HEK293 (cell line): Measurements from ENCODE around the gene C1orf198.

Experiments
- CTCF ChIA-PET: fragments of 350-600 bp; formaldehyde crosslinking; extraction: SDS; loops from one replicate; lab custom pipeline; 2021; ENCODE audit warnings: antibody characterized with exemption; lab: Yijun Ruan, JAX
- POLR2A ChIA-PET: fragments of 300-600 bp; formaldehyde crosslinking; extraction: SDS; loops from one replicate; lab custom pipeline; 2020; ENCODE audit warnings: antibody characterized with exemption, inconsistent platforms; lab: Yijun Ruan, JAX
- H3K27ac ChIP-seq: fragments of 200-500 bp; sonication (Bioruptor generic); 2 replicates; pipeline ENCODE4 v1.5.1; 2014; ENCODE audit warnings: low read depth, low read length, control low read depth, inconsistent platforms; ENCODE audit errors: extremely low read depth
- H3K36me3 ChIP-seq, 2 experiments: fragments of 200-500 bp in 1 of 2; sonication (Bioruptor generic) in 1 of 2; 1 replicate in 1 of 2; 2 replicates in 1 of 2; pipeline ENCODE4 v1.5.1; 2014 to 2017; ENCODE audit warnings: inconsistent platforms in 2 of 2, low read length in 2 of 2; ENCODE audit not compliant: control insufficient read depth in 2 of 2, insufficient read depth in 1 of 2
- H3K4me1 ChIP-seq: fragments of 200-500 bp; sonication (Bioruptor generic); 2 replicates; pipeline ENCODE4 v1.5.1; 2014; ENCODE audit warnings: mild to moderate bottlenecking, low read length, inconsistent platforms; ENCODE audit not compliant: control insufficient read depth, insufficient read depth
- H3K4me3 ChIP-seq: 2 replicates; pipeline ENCODE4 v1.5.1; 2011; ENCODE audit warnings: low read depth, mild to moderate bottlenecking, control low read depth, low read length, moderate library complexity
- H3K9me3 ChIP-seq: fragments of 200-500 bp; sonication (Bioruptor generic); 2 replicates; pipeline ENCODE4 v1.5.1; 2014; ENCODE audit warnings: low read depth, low read length, inconsistent platforms; ENCODE audit not compliant: control insufficient read depth, insufficient read depth
- BCL6B ChIP-seq: fragments of 450-650 bp; formaldehyde crosslinking; IDR thresholded peaks from 2 replicates; pipeline ENCODE4 v1.5.1; 2017; ENCODE audit warnings: missing biosample characterization, missing genetic modification characterization
- FEZF1 ChIP-seq: fragments of 450-650 bp; formaldehyde crosslinking; IDR thresholded peaks from 2 replicates; pipeline ENCODE4 v1.5.1; 2016; ENCODE audit warnings: missing biosample characterization, missing genetic modification characterization
- HOXD13 ChIP-seq: sonication (generic); formaldehyde crosslinking; IDR thresholded peaks from 2 replicates; pipeline ENCODE4 v1.8.0; 2022; ENCODE audit warnings: missing genetic modification reagents, borderline replicate concordance
- PATZ1 ChIP-seq: fragments of 450-650 bp; formaldehyde crosslinking; IDR thresholded peaks from 2 replicates; pipeline ENCODE4 v1.5.1; 2016; ENCODE audit warnings: missing biosample characterization, missing genetic modification characterization
- REPIN1 ChIP-seq: fragments of 450-650 bp; formaldehyde crosslinking; IDR thresholded peaks from 2 replicates; pipeline ENCODE4 v1.5.1; 2017; ENCODE audit warnings: missing biosample characterization, missing genetic modification characterization, low read depth
- ZBTB20 ChIP-seq: fragments of 450-650 bp; formaldehyde crosslinking; IDR thresholded peaks from 2 replicates; pipeline ENCODE4 v1.5.1; 2016; ENCODE audit warnings: missing biosample characterization, missing genetic modification characterization
- ZNF10 ChIP-seq: fragments of 450-650 bp; formaldehyde crosslinking; IDR thresholded peaks from 2 replicates; pipeline ENCODE4 v1.5.1; 2017; ENCODE audit warnings: missing biosample characterization, missing genetic modification characterization
- ZNF112 ChIP-seq: fragments of 450-650 bp; formaldehyde crosslinking; IDR thresholded peaks from 2 replicates; pipeline ENCODE4 v1.5.0; 2017; ENCODE audit warnings: missing biosample characterization, missing genetic modification characterization
- ZNF133 ChIP-seq: fragments of 450-650 bp; formaldehyde crosslinking; IDR thresholded peaks from 2 replicates; pipeline ENCODE4 v1.5.1; 2016; ENCODE audit warnings: missing biosample characterization, missing genetic modification characterization
- ZNF175 ChIP-seq: fragments of 450-650 bp; formaldehyde crosslinking; IDR thresholded peaks from 2 replicates; pipeline ENCODE4 v1.5.1; 2016; ENCODE audit warnings: missing biosample characterization, missing genetic modification characterization
- ZNF184 ChIP-seq: fragments of 450-650 bp; IDR thresholded peaks from 2 replicates; pipeline ENCODE4 v1.5.1; 2018; ENCODE audit warnings: missing biosample characterization, mild to moderate bottlenecking, missing genetic modification characterization
- ZNF19 ChIP-seq: fragments of 450-650 bp; formaldehyde crosslinking; IDR thresholded peaks from 2 replicates; pipeline ENCODE4; 2016; ENCODE audit warnings: missing biosample characterization, missing genetic modification characterization, low read depth
- ZNF266 ChIP-seq: fragments of 450-650 bp; formaldehyde crosslinking; IDR thresholded peaks from 2 replicates; pipeline ENCODE4 v1.5.1; 2016; ENCODE audit warnings: missing biosample characterization, missing genetic modification characterization, low read depth
- ZNF341 ChIP-seq: fragments of 450-650 bp; formaldehyde crosslinking; IDR thresholded peaks from 2 replicates; pipeline ENCODE4; 2016; ENCODE audit warnings: low read depth, missing biosample characterization, missing genetic modification characterization
- ZNF350 ChIP-seq: fragments of 450-650 bp; formaldehyde crosslinking; IDR thresholded peaks from 2 replicates; pipeline ENCODE4 v1.5.0; 2017; ENCODE audit warnings: missing biosample characterization, mild to moderate bottlenecking, missing genetic modification characterization
- ZNF354C ChIP-seq: fragments of 450-650 bp; formaldehyde crosslinking; IDR thresholded peaks from 2 replicates; pipeline ENCODE4 v1.5.1; 2016; ENCODE audit warnings: missing biosample characterization, missing genetic modification characterization, low read depth, borderline replicate concordance
- ZNF37A ChIP-seq: fragments of 450-650 bp; IDR thresholded peaks from 2 replicates; pipeline ENCODE4 v1.5.1; 2018; ENCODE audit warnings: missing biosample characterization, missing genetic modification characterization
- ZNF404 ChIP-seq: fragments of 450-650 bp; formaldehyde crosslinking; IDR thresholded peaks from 2 replicates; pipeline ENCODE4 v1.5.1; 2017; ENCODE audit warnings: missing biosample characterization, missing genetic modification characterization
- ZNF560 ChIP-seq: fragments of 450-650 bp; formaldehyde crosslinking; IDR thresholded peaks from 2 replicates; pipeline ENCODE4 v1.5.1; 2017; ENCODE audit warnings: missing biosample characterization, missing genetic modification characterization, borderline replicate concordance
- ZNF623 ChIP-seq: fragments of 450-650 bp; formaldehyde crosslinking; IDR thresholded peaks from 2 replicates; pipeline ENCODE4 v1.5.1; 2016; ENCODE audit warnings: missing biosample characterization, missing genetic modification characterization
- ZNF624 ChIP-seq: fragments of 450-650 bp; formaldehyde crosslinking; IDR thresholded peaks from 2 replicates; pipeline ENCODE4 v1.5.1; 2017; ENCODE audit warnings: missing biosample characterization, missing genetic modification characterization
- ZNF654 ChIP-seq: fragments of 450-650 bp; formaldehyde crosslinking; IDR thresholded peaks from 2 replicates; pipeline ENCODE4 v1.5.1; 2016; ENCODE audit warnings: low read depth, missing biosample characterization, missing genetic modification characterization
- ZNF670 ChIP-seq: fragments of 450-650 bp; formaldehyde crosslinking; IDR thresholded peaks from 2 replicates; pipeline ENCODE4 v1.5.1; 2016; ENCODE audit warnings: missing biosample characterization, missing genetic modification characterization, low read depth
- ZNF837 ChIP-seq: fragments of 450-650 bp; formaldehyde crosslinking; IDR thresholded peaks from 2 replicates; pipeline ENCODE4 v1.5.1; 2016; ENCODE audit warnings: missing biosample characterization, missing genetic modification characterization
- ZSCAN18 ChIP-seq: fragments of 450-650 bp; formaldehyde crosslinking; IDR thresholded peaks from 2 replicates; pipeline ENCODE4 v1.5.1; 2016; ENCODE audit warnings: missing biosample characterization, missing genetic modification characterization
- ZSCAN23 ChIP-seq: fragments of 450-650 bp; formaldehyde crosslinking; IDR thresholded peaks from 2 replicates; pipeline ENCODE4 v1.5.1; 2016; ENCODE audit warnings: missing biosample characterization, missing genetic modification characterization

C1orf198 gene

GRCh38 chr1:230832476-230832875 is 35.8 kb downstream of the C1orf198 start:
- ChIA-PET CTCF (interaction anchor here (0.6 kb wide), 1 partner anchor 44 kb away, joined by 3 read pairs; no protein-coding TSS in a partner anchor), POLR2A (no interaction called here)
- Histone ChIP-seq H3K9me3 (no peaks in the 10 kb centered on the region), H3K36me3 (no peaks in the 10 kb centered on the region), H3K4me1 (no peaks in the 10 kb centered on the region), H3K4me3 (no peak overlapping the region)
- TF ChIP-seq ZNF837 (tag by site-specific recombination) (no peak), ZNF133 (tag by site-specific recombination) (no peak), ZNF341 (tag by site-specific recombination) (no peak), ZSCAN23 (no peak), ZNF354C (no peak), ZNF624 (tag by site-specific recombination) (no peak), ZNF10 (tag by site-specific recombination) (no peak)
- TF ChIP-seq, all 188 proteins: peak for 0
- no peak overlapping the region for H3K27ac ChIP-seq

- no peak overlapping the region for H3K27ac ChIP-seq
- TF ChIP-seq ZNF404 (tag by site-specific recombination) (no peak), HOXD13 (CRISPR knock-in tag) (no peak), ZNF112 (tag by site-specific recombination) (no peak), ZNF623 (no peak), BCL6B (tag by site-specific recombination) (no peak), ZNF175 (tag by site-specific recombination) (no peak), ZSCAN18 (tag by site-specific recombination) (no peak), FEZF1 (no peak), REPIN1 (tag by site-specific recombination) (no peak), ZNF266 (tag by site-specific recombination) (no peak), ZNF37A (tag by site-specific recombination) (no peak), ZNF670 (tag by site-specific recombination) (no peak), PATZ1 (tag by site-specific recombination) (no peak), ZNF350 (no peak), ZBTB20 (tag by site-specific recombination) (no peak), ZNF19 (tag by site-specific recombination) (no peak), ZNF184 (tag by site-specific recombination) (no peak), ZNF654 (tag by site-specific recombination) (no peak), ZNF560 (tag by site-specific recombination) (no peak)
- ChIA-PET POLR2A (no interaction called here), CTCF (interaction anchor here (0.6 to 1.0 kb wide), 3 partner anchors 33 to 45 kb away, joined by 3 to 4 read pairs (median 3); no protein-coding TSS in a partner anchor)
- no peaks in the 10 kb centered on the region for H3K9me3 ChIP-seq
- H3K4me3 ChIP-seq = no peak overlapping the region
- H3K36me3 ChIP-seq = no peaks in the 10 kb centered on the region
- H3K4me1 ChIP-seq = no peaks in the 10 kb centered on the region
These were observed 36.5 kb downstream of the C1orf198 start for GRCh38 chr1:230831771-230832170.
